Suppressor macrophage treated with lipopolysaccharide for 1 hour (primary cell): Measurements from ENCODE around the gene NEU2.
"Not testable (repeated sequence)": the region's sequence is repeated elsewhere in the genome, so short reads cannot be mapped to it uniquely, and the experiment has no call there.

Experiments used
- DNase-seq, 3 donors: peaks; one replicate each; pipeline ENCODE4 v3.0.0-alpha.2; 2020 to 2022

Gene NEU2

DNA sequence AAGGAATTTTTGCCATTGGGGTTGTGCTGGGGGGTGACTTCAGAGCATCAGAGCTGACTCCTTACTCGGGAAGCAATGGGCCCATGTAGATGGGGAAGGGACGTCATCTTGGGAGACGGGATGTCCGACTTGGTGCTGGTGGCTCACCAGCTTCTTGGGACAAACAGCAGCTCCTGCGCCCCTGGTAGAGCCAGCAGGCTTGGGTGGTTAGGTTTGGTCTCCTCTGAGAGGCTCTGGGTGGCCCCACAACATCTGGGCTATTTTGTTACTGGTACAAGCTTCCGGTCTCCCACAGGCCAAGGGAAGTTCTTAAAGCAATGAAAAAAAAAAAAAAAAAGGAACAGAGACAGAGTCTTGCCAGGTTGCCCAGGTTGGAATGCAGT lies 21.2 kb upstream of the NEU2 start:
- DNase-seq: no peak

DNA sequence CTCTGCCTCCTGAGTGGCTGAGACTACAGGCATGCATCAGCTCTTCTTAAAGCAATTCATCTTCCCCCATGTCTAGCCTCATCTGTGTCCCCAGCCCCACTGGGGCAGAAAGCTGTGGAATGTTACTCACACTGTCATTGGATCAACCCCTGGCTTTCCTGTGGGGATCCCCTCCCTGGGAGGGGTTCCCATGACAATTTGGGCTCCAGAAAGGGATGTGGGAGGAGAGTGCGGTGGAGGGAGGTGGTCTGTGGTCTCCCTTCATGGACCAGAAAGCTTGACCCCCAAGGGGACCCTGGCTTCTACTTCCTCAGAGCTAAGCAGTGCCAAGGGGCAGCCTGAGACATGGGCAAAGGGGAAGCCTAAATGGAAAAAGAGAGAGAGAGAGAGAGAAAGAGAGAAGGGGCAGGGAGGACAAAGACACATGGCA lies 20.8 kb upstream of the NEU2 start:
- peak; percentile 28 to 61 (median 44) for DNase-seq

DNA sequence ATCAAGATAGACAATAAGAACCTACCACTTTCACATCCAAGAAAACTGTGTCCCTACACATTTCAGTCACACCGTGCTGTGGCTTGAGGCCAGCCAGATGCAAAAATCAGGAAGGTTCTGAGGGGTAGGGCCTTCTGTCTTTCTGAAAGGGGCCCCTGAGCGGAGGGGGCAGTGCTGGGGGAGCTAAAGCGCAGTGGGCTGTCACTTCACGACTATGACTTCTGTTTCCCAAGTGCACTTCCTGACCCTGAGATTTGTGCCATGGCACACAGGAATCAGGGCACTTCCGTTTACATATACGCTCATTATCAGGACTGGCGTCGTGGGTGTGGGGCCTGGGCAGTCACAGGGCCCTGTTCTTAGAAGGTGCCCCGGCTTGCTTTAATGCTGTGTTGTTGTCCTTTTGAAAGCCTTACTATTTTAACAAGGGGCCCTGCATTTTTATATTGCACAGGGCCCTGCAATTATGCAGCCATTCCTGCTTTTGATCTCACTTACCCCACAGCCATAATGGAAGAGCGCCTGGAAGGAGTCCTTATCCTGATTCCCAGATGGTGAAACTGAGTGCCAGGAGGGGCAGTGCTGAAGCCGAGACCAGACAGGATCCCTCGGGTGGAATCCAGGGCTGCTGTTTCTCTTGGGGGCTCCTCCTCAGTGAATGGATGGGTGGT lies 20.0 kb upstream of the NEU2 start:
- peak; percentile 40 to 61 (median 44) for DNase-seq

DNA sequence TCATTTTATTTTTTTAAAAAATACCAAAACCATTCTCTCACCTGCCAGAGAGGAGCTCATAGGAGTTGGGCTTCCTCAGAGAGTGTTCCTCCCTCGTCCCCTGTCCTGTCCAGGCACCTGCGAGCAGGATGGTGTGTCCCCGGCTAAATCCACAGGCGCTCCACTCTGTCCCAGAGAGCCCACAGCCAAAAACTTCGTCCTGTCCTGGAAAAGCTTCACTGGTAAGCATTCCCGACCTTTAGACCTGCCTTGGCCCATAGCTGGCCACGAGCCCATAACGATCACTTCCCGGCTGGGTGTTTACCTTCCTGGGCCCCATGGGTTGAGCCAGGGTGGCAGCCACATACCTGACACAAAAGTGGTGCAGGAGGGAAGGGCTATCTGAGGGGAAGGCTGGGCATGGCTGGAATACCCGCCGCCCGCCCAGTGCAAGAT lies 19.4 kb upstream of the NEU2 start, which contains the start of gene NGEF:
TSS of gene NGEF (minus strand) at position 230 of the 435 bp plus-strand sequence. CDS start 38,366 bp downstream, outside the sequence.
- DNase-seq: no peak

DNA sequence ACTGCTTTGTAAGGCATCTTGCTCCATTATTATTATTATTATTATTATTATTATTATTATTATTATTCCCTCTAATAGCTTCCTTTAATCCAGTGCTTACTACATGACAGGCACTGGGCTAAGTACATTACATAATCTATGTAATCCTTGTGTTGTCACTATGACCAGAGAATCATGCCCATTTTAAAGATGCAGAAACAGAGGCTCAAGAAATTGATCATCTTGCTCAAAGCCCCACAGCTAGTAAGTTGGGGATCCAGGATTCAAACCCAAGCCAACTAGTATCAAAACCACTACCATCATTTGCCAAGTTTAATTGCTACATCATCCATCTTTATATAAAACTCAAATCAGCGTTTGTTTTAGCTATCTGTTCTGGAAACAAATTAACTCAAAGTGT lies 18.8 kb upstream of the NEU2 start:
- DNase-seq: no peak

DNA sequence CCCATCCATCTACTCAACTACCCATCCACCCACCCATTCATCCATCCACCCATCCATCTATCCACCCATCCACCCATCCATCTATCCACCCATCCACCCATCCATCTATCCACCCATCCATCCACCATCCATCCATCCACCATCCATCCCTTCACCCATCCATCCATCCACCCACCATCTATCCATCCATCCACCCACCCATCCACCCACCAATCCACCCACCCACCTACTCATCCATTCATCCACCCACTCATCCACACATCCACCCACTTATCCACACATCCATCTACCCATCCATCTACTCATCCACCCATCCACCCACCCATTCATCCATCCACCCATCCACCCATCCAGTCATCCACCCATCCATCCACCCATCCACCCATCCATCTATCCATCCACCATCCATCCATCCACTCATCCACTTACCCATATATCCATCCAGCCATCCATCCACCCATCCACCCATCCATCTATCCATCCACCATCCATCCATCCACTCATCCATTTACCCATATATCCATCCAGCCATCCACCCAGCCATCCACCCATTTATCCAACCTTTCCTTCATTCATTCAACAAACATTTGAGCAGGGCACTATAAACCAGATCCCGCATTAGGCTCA lies 17.3 kb upstream of the NEU2 start:
- no peak for DNase-seq

DNA sequence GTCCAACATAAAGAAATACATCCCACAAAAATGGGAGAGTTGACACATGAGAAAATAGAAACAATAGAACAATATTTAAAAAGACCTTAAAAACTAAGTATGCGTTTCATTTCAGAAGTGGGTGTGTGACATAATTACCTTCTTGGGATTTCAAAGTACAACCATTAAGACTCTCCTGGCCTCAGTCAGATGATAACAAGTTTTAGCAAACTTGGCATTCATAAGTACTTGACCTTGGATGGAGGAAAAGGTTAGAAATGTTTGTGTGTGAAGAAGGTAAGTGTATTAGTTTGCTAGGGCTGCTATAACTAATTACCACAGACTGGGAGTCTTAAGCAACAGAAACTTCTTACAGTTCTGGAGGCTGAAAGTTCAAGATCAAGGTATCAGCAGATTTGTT lies 14.5 kb upstream of the NEU2 start:
- DNase-seq: no peak

DNA sequence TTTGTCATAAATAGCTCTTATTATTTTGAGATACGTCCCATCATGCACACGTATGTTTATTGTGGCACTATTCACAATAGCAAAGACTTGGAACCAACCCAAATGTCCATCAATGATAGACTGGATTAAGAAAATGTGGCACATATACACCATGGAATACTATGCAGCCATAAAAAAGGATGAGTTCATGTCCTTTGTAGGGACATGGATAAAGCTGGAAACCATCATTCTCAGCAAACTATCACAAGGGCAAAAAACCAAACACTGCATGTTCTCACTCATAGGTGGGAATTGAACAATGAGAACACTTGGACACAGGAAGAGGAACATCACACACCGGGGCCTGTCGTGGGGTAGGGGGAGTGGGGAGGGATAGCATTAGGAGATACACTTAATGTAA lies 12.9 kb upstream of the NEU2 start:
- DNase-seq: not testable (repeated sequence)

DNA sequence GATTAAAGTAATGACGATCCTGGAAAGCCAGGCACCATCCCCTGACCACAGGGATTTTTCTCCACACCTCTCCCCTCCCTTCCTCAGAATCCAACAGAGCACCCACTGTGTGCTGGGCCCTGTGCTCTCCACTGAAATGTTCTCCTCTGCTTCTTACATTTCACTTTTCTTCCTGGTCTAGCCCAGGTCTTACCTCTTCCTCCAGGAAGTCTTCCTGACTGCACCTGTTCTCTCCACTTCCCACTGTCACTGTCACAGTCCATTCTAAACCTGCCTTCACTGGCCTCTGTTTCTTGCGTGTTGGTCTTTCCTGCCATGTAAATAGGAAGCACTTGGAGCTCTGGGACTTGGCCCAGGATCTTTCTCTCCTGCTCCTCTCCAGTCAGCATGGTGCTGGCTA lies 12.0 kb upstream of the NEU2 start:
- DNase-seq: no peak

DNA sequence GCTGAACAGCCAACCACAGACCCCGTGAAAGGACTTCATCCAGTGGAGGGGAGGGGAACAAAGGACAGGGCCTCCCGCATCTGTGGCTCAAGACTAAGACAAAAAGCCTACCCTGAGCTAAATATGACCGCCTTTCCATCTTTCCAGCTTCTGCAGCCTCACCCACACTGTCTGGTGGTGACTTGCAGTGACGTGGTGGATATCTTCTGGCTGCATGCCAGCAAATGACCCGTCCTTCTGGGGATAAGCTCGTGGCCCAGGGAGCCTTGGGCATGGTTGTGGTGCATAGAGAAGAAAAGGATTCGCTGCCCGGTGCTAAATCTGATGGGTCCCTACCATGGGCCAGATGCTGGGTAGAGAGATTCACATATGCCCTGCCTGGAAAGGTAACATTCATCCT lies 10.7 kb upstream of the NEU2 start:
- DNase-seq: no peak

DNA sequence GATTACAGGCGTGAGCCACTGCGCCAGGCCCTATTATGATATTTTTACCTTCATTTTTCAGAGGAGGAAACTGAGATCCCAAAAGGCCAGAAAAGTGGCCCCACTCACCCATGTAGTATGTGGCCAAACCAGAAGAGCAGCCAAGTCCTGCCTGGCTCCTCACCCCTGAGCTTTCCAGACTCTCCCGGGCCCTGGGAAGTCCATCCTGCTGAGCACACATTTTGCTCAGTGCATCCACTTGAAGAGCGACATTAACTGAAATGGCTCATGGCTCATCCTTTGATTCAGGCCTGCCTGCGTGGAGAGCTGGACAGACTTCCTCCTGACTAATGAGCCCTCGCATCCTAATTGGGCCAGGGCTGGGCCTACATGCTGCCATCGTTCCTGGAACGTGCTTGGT lies 9.9 kb upstream of the NEU2 start:
- DNase-seq: no peak

DNA sequence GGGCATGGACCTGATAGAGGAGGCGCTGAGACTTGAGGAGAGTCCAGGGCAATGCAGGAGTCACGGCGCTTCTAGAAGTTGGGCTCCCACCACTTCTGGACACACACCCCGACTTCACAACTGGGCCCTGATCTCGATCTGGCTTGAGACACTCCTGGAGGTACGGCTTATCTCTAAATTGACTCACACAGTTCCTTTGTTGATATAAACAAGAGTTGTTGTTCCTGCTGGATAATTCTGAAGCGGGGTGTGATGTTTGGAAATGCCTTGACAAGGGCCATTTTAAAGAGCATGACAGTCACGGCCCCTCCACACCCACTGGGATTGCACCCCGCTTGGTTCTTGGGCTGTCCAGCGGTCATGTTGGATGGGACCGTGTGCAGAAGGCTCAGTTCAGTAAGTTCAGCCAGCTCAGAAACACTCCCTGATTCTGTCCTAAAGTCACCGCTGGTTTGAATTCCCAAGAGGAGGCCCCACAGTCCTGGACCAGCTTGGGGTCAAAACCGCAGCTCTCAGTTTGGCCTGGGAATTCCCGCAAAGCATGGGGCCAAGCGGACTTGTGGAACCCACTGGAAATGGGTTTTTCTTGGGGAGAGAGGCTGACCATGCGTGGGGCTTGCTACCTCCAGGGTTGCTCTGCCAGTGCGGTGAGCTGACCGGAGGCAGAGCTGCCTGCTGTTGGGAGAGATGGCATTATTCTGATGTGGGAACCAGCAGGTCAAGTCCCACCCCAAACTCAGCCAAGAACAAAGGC lies 9.3 kb upstream of the NEU2 start:
- DNase-seq: no peak

DNA sequence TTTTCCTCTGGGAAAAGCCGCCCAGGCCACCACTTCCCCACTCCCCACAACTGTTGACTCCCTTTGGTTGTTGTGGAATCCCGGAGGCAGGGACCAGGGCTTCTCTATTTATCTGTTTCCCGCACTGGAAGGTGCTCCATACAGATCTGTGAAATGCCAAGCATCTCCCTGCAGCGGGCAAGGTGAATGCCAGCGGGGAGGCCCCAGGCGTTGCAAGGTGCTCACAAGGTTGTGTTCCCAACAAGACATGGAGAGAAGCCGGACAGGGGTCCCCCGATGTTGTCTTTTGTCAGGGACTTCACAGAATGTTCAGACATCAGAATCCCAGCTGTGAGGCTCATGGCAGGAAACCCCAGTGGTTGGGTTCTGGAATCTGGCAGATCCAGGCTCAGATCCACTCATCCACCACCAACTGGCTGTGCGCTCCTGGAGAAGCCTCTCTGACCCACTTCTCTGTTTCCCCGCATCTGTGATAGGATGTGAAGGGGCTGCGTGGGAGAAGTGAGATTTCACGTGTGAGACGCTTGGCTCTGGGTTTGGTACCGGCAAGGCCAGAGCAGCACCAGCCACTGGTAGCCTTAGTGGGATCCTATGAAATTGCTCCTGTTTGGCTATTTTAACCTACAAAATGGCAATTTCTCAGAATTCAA lies 8.6 kb upstream of the NEU2 start:
- no peak for DNase-seq

DNA sequence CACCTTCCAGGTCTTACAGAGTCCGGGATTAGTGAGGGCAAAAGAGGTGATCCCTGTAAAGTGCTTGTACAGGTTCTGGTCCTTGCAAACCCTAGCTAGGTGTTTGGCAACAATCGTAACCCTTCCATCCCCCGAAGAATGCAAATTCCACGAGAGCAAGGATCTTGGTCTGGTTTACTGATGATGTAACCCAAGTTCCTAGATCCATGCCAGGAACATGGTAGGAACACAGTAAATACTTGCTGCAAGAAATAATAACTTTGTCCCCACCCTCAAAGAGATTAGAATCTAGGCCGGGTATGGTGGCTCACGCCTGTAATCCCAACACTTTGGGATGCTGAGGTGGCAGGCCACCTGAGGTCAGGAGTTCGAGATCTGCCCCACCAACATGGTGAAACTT lies 6.8 kb upstream of the NEU2 start:
- no peak for DNase-seq

DNA sequence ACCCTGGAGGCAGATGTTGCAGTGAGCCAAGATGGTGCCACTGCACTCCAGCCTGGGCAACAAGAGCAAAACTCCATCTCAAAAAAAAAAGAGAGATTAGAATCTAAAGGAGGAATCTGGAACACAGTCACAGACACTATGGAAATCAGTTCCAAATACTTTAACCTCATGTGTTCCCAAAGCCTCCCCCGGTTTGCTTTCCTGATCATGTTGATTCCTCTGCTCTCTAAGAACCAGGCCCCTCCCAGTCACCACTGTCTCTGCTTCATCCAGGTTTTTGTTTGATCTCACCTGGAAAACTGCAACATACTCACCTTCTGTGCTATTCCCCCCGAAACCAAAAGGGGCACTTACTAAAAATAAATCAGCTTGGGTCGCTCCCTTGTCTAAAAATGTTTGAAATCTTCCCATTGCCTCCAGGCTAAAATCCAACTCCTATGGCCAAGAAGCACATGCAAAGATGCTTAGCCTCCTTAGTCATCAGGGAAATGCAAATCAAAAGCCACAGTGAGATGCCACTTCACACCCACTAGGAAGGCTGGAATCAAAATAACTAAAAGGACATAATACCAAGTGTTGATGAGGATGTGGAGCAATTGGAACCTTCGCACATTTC lies 6.2 kb upstream of the NEU2 start:
- DNase-seq: no peak

DNA sequence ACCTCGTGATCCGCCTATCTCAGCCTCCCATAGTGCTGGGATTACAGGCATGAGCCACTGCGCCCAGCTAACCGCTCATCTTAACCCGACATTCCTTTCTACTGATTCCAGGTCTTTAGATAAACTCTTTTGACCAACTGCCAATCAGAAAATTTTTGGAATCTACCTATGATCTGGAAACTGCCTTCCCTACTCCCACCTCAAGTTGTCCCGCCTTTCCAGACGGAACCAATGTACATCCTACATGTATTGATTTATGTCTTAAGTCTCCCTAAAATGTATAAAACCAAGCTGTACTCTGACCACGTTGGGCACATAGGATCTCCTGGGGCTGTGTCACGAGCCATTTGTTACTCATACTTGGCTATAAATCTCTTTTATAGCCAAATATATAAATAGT lies 3.2 kb upstream of the NEU2 start:
- DNase-seq: no peak

DNA sequence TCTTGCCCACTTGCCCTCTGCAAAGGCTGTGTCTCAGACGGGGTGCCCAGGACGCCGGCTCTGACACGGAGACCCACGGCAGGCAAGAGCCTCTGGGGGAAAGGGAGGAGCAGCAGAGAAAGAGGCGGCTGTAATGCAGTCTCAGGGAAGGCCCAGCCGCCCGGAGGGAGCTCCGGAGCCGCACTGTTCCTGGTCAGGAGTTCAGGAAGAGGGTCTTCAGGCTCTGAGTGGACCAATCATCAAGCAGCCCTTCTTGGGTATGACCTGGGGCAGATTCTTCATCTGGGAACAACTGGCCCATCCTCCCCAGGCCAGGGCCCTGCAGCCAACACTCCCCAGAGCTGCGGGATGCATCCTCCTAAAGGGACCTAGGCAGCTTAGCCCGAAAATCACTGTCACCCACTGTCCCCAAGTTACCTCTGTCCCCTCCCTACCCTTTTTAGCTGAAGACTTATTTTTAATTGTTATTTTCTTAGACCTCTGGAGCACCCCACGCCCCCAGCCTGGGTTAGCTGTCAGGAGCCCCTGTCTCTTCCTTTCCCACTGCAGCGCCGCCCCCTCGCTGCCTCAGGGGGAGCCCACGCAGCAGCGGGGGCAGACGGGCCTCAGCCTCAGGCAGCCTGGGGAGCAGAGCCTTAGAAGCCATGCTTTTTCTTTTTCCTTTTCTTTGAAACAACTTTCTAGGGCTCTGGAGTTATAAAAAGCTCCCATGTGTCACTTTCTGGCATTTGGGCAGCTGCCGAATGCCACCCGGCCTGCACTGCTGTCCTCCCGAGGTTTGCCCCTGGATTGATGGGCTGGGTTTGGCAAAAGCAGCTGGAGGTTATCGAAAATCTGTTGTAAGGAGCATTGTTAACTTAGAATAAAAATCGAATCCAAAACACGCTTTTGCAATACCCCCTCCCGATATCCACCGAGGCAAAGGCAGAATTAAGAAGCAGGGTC lies 644 bp upstream of the NEU2 start:
- no peak for DNase-seq

DNA sequence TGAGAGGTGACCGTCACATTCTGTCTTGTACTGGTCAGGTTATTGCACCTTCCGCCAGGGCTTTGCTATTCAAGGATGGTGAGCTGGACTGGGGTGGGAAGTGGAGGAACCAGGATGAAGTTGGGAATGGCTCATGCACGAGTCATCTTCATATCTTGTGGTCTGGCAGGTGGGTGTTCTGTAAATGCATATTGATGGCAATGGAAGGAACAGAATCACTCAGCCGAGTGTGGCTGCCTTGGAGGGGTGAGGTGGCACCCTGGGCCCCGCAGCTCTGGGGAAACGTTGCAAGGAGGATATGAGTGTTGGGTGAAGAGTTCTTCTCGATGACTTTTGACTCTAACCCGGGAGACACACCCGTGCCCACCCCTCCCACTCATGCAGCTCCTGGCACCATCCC lies 1.2 kb downstream of the NEU2 start:
- DNase-seq: no peak

DNA sequence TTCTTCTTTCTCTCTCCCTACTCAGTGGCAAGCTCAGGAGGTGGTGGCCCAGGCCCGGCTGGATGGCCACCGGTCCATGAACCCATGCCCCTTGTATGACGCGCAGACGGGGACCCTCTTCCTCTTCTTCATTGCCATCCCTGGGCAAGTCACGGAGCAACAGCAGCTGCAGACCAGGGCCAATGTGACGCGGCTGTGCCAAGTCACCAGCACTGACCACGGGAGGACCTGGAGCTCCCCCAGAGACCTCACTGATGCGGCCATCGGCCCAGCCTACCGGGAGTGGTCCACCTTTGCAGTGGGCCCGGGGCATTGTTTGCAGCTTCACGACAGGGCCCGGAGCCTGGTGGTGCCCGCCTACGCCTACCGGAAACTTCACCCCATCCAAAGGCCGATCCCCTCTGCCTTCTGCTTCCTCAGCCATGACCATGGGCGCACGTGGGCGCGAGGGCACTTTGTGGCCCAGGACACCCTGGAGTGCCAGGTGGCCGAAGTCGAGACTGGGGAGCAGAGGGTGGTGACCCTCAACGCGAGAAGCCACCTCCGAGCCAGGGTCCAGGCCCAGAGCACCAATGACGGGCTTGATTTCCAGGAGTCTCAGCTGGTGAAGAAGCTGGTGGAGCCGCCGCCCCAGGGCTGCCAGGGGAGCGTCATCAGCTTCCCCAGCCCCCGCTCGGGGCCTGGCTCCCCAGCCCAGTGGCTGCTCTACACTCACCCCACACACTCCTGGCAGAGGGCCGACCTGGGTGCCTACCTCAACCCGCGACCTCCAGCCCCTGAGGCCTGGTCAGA lies 1.8 kb downstream of the NEU2 start:
- no peak for DNase-seq

DNA sequence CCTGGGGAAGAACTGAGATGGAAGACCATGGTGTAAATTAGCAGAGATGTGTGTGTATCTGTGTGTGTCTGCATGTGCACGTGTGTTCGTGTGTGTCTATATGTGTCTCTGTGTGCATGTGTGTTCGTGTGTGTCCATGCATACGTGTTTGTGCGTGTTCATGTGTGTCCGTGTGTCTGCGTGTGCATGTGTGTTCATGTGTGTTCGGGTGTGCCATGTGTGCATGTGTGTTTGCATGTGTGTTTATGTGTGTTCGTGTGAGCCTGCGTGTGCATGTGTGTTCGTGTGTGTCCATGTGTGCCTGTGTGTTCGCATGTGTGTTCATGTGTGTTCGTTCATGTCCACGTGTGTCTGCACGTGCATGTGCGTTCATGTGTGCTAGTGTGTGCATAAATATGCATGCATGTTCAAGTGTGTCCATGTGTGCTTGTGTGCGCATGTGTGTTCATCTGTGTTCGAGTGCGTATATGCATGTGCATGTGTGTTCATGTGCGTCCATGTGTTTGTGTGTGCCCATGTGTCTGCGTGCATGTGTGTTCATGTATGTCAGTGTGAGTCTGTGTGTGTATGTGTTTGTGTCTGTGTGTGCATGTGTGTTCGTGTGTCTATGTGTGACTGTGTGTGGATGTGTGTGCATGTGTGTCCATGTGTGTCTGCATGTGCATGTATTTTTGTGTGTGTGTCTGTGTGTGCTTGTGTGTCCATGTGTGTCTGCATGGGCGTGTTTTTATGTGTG lies 3.1 kb downstream of the NEU2 start:
- DNase-seq: no peak
